Measurements from ENCODE around the gene LIMK2.
"Not testable (repeated sequence)": the region's sequence is repeated elsewhere in the genome, so short reads cannot be mapped to it uniquely, and the experiment has no call there.

Gene LIMK2

DNA sequence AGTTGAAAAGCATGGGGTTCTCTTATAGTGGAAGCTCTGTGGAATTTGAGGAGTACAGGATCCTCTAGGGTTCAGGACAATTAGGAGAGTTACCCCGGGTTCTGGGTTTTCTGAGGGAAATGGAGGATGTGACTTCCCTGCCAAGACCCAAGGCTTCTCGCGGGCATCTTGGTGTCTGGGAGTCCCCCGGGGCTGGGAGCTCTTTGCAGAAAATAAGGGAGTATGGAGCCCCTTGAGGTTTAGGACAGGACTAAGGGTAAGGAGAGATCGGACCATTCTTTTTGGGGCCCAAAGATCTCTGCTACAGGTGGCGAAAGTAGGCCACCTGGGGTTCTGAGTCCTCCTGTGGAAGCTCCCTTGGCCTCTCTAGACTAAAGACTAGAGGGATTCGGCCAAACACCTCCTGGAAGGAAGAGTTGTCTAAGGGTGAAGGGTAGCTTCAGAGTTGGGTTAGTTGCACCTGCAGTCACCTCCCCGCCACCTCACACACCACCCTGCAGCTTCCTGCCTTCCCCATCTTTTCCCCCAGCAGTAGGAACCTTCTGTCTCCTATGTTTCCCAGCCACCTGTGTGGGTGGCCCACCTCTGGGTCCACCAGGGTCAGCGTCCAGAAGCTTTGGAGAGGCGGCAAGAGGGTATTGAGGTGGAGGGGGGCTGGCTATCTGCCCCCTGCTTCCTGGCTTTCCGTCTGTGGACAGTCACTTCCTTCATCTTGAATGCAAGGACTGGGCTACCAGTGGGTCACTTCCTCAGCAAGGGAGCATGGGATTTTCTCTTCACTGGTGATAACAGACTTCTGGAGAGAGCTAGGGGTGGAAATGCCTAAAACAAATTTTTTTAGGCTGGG is 908 bp downstream of the LIMK2 start:
- DNase-seq, result no peak

DNA sequence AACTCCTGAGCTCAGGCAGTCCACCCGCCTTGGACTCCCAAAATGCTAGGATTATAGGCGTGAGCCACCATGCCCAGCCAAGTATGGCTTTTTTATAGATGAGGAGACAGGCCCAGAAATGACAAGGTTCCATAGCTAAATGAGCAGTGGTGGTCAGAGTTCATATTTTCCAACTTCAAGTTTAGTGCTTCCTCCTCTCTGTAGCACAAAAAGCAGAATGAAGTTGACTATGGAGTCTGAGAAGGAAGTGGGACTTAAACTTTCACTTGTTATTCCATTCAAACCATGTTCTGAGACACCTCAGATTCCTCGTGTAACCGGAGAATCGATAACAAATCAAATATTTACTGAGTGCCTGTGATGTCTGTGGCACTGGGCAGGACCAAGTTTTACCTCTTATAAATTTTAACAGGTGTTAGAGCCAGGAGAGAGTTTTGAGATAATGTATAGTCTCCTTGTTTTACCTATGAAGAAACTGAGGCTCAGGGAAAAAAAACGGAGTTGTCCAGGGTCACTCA is 3.0 kb downstream of the LIMK2 start:
- no peak for DNase-seq

DNA sequence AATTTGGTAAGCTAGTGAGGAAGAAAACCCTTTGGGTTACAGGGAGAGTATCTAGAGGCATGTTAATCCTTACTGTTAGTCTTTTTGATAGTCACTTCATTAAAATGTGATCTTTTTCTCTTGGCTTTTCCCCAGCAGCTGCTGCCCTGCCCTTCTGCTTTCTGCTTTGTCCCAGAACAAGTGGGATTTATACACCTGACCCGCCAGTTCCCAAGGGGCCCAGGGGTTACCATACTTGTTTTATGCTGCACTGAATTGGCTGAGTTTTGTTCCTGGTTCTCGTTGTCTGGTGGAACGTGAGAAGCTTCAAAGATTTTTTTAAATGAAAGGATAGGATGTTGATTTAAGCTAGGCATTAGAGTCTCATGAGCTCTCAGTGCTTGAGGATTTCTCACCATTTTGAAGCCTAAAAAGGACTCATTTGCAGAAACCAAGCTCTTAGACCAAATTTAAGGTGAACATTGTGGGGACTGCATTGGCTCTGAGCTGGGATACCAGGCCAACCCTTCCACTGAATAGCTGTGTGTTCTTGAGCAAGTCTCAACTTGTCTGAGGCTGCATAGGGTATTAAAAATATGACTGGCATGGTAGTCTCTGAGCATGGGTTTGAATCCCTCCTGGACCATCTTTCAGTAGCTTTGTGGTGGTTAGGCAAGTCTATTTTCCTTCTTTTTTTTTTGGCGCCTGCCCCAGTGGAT is 6.6 kb downstream of the LIMK2 start:
- DNase-seq, result no peak

DNA sequence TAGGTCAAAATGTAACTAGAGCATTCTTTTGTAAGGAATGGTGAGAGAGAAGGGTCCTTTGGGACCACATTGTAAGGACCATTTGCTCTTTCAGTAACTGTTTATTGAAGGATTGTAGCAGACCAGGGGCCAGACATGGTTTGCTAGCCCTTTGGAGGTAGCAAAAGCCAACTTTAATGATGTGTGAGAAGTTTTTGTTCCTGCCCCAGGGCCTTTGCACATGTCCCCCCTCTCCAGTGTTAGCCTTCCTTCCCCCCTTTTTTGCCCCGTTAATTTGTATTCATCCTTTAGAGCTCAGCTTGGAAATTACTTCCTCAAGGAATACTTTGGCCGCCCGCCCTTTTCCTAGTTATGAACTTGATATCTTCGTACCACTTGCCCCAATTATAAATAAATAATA is 9.0 kb downstream of the LIMK2 start:
- no peak for DNase-seq

DNA sequence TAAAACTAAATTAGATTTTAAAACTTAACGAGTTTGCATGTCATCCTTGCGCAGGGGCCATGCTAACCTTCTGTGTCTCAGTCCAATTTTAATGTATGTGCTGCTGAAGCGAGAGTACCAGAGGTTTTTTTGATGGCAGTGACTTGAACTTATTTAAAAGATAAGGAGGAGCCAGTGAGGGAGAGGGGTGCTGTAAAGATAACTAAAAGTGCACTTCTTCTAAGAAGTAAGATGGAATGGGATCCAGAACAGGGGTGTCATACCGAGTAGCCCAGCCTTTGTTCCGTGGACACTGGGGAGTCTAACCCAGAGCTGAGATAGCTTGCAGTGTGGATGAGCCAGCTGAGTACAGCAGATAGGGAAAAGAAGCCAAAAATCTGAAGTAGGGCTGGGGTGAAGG is 10.6 kb downstream of the LIMK2 start:
- DNase-seq, result no peak

DNA sequence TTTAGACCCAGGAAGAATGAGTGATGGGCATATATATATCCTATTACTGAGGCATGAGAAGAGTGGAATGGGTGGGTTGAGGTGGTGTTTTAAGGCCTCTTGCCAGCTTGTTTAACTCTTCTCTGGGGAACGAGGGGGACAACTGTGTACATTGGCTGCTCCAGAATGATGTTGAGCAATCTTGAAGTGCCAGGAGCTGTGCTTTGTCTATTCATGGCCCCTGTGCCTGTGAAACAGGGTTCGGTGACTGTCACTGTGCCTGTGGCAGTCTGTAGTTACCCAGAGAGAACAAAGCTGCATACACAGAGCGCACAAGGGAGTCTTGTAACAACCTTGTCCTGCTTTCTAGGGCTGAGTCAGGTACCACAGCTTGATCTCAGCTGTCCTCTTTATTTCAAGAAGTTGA is 11.7 kb downstream of the LIMK2 start:
- no peak for DNase-seq

DNA sequence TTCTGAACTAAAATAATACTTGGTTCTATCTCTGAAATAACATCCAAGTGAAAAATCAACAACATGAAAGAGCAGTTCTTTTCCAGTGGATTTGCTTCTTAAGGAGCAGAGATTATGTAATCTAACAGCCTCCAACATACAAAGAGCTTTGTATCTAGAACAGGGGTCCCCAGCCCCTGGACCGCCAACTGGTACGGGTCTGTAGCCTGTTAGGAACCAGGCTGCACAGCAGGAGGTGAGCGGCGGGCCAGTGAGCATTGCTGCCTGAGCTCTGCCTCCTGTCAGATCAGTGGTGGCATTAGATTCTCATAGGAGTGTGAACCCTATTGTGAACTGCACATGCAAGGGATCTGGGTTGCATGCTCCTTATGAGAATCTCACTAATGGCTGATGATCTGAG is 12.6 kb downstream of the LIMK2 start:
- DNase-seq, result not testable (repeated sequence)

DNA sequence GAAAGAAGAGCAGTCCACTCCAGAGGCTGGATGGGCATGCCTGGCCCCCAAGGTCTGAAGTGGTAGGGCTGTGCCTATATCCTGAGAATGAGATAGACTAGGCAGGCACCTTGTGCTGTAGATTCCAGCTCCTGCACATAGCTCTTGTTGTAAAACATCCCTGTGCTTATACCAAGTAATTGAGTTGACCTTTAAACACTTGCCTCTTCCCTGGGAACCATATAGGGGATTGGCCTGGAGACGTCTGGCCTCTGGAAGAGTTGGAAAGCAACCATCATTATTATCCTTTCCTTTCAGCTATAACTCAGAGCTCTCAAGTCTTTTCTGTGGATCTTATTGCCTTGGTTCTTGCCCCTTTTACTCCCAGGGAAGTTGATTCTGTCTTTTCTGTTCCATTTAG is 15.1 kb downstream of the LIMK2 start:
- DNase-seq, result no peak

DNA sequence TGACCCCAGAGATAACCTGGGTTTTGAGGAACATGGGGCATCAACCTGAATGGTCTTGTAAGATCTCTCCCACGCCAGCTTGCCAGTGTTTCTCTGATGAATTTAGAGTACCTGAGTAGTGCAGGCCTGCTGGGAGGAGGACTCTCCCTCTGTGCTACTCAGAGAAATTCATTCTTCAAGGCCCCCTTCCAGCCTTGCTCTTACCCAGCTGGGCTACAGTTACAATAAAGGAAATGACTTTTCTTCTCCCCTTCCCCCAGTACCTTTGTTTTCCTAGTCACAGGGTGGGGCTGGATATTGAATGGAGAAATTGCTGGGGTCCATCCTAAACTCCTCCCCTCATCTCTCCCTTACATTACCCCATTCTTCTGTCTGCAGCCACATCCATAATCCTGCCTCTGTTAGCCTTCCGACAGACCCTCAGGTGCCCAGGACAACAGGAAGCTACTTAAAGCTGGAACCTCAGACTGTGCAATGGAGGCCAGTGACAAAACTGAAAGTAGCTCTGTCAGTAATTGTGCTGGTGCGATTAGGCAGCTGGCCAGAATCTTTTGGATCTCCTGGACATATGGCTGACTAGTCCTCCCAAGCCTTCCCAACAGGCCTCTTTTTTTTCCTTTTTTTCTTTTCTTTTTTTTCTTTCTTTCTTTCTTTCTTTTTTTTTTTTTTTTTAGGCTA is 17.4 kb downstream of the LIMK2 start:
- DNase-seq, result no peak

DNA sequence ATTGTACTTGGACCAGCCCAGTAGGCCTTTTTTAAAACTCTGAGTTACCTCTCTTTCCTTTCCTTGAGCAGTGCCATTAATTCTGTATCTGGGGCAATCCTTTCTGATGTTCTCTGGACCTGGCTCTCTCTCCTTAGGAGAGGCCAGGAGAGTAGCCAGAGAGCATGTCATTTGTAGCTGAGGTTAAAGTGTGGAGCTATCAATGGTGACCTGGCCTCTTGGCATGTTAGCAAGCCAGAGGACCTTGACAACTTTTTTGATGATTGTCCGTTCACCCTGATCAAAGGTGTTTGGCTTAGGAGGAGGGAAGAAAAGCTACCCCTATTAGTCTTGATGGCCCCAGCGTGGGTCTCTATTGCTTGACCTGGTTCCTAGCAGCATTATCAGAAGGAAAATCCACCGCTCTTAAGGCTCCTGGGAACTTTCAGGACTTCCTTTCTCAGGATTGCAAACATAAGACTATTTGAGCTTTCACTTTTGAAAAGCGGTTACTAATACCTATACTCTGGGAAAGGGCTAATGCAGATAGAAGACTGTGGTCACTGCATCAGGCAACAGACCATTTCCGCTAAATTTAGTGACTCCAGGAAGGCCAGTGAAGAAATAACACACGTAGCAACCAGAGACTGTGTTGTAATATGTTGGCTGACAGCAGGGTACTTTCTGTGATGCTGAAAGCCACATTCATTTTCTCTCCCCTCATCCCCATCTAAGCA is 18.2 kb downstream of the LIMK2 start:
- DNase-seq, result no peak

DNA sequence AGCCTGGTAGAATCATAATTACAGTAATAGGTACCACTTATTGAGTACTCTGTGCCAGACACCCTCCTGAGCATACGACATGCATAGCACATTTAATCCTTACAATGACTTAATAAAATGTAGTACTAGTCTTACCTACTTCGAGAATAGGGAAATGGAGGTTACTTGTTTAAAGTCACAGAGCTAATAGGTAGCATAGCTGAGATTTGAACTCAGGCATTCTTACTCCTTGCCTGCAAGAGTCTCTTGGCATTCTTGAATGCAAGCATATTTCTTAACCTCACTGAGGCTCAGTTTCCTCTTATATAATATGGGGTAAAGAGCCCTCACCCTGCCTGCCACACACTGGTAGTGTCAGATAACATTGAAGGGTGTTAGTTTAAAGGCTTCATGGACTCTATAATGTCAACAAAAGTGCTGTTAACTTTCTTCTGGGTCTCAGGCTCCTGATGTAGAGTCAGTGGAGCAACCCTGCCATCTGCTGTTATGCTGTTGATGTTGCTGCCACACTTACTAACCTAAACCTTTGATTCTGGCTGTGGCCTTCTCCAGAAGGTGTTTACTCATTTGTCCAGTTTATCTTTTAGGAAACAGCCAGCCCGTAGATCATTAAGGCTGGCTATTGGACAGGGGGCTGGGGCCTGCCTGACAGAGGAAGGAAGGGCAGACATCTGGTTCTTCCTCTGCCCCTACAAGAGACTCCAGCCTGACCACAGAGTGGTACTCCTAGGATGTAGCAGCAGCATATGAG is 18.9 kb downstream of the LIMK2 start:
- DNase-seq, result no peak

DNA sequence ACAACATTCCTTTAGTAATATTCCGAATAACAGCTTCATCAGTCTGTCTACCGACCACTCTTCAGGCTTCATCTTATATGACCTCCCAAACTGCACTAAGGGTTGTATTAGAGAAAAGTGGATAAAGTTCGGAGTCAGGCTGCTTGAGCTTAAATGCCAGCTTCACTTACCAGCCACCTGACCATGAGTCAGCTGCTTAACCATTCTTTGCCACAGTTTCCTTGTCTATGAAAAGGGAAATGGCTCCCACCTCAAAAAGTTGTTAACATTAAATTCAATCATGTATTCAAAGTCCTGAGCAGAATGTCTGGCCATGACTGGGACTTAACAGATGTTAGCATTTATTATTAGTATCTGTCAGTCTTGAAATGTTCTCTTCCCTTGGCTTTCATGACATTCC is 20.9 kb downstream of the LIMK2 start:
- no peak for DNase-seq

DNA sequence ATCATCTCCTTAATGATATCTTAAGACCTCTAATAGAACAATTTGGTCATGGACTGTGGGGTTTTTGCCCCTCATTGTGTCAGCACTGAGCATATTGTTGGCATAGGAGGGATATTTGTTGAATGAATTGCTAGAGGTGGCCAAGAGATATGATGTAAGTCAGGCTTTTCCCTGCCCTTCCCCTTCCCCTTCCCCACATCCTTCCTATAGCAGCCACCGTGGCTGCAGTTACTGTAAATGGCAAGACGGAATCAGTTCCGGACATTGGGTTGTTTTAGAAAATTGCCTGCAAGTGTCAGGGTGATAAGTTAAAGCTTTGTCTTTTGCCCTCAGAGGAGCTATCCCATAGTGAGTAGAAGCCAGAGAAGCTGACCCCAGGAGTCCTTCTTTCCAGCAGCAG is 23.0 kb downstream of the LIMK2 start:
- no peak for DNase-seq

DNA sequence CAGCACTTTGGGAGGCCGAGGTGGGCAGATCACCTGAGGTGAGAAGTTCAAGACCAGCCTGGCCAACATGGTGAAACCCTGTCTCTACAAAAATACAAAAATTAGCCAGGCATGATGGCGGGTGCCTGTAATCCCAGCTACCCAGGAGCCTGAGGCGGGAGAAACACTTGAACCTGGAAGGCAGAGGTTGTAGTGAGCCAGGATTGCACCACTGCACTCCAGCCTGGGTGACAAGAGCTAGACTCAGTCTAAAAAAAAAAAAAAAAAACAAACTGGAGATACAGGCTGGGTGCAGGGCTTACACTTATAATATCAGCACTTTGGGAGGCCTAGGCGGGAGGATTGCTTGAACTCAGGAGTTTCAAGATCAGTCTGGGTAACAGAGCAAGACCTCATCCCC is 23.9 kb downstream of the LIMK2 start:
- DNase-seq, result not testable (repeated sequence)

DNA sequence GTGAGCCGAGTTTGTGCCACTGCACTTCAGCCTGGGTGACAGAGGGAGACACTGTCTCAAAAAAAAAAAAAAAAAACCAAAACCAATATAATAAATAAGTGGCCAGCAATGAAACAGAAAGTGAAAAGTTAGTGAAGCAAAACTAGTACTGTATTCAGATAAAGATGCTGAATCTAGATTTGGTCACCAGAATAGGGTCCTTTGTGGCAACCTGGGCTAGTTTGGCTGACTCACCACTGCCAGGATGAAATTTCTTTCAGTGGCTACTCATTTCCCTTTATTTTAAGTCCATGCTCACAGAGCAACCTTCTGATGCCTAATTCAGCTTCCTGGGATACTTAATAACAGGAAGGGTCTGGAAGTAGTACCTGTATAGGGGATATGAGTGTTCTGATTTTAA is 26.0 kb downstream of the LIMK2 start:
- DNase-seq, result no peak

DNA sequence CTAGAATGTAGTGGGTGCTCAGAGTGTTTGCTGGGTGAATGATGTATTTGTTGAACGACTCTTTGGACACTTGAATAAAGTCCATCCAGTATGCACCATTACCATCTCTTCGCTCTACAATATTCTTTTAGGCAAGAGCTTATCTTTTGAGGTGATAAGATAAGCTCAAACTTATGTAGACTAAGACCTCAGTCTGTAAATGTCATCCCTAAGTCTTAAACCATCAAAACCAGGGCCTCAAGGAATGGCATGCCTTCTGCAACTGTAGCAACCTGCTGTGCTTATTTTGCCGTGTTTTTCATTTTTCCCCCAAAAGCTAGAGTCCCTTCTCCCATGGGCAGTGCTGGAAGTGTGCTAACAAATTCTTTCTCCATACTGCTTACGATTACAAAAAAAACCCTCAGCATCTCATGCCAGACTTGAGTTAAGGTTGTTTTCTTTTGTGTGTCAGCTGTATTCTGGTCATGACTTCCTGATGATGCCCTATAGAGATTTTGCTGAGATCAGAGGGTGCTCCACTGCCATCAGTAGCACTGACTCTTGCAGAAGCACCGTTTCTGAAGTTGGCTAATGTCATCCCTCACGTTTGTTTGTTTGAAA is 27.8 kb downstream of the LIMK2 start:
- DNase-seq, result no peak

DNA sequence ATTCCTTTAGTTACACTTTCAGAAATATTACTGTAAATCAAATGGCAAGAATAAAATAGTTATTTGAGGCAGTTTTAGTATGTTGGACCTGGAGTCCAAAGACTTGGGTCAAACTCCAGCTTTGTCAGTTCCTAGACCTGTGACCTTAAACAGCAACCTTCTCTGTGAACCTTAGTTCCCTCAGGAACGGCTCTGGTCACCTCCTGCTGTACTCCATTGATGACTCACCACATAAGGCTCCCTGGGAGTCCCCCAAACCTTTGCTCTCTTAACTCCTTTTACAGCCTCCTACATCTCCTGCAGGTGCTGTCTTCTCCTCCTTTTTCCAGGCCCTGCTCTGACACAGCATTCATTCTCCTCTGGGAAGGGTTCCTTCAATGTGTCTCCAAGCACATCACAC is 29.1 kb downstream of the LIMK2 start:
- DNase-seq, result no peak

DNA sequence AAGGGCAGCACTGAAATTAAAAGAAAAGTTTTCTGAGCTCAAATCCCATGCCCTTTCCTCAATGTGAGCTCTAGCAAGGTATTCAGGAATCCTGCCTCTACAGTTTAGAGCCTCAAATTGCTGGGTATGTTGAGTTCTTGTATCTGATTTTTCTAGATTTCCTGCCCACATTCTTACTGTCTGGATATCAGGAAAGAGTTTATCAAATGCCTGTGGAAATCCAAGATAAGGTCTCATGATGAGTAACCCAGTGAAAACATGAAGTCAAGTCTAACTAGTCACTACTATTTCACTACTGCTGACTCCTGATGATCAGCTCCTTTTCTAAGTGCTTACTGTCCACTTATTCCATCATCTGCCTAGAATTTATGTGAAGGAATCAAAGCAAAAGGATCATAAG is 29.8 kb downstream of the LIMK2 start:
- DNase-seq, result no peak

DNA sequence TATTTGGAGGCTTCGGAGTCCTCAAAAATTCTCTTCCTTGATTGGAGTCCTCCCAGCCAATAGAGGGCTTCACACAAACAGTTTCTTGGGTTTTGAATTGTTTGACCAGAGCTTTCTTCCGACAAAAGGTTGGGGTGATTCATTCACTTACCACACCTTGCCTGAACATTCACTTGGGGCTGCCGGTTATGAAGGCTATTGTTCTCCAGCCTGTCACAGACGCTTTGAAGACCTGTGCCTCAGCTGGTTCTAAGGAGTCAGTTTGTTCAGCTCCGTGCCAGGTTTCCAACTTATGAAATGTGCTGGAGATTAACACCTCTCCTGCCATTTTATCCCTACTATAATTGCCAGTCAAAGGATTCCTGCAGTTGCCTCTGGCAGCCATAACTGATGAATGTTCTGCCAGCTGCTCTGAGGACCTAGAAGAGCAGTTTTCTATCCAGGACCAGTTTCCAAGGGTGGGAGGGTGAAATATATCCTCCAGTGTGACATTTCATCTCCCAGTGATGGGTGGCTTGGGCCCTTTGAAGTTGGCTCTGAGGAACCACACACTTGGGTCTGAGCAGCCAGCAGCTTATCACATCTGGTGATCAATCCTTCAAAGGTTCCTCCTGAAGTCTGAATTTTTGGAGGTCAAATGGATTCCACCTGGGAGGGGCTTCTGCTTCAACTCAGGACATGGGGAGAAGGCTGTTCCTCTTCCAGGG is 31.4 kb downstream of the LIMK2 start:
- DNase-seq, result no peak

DNA sequence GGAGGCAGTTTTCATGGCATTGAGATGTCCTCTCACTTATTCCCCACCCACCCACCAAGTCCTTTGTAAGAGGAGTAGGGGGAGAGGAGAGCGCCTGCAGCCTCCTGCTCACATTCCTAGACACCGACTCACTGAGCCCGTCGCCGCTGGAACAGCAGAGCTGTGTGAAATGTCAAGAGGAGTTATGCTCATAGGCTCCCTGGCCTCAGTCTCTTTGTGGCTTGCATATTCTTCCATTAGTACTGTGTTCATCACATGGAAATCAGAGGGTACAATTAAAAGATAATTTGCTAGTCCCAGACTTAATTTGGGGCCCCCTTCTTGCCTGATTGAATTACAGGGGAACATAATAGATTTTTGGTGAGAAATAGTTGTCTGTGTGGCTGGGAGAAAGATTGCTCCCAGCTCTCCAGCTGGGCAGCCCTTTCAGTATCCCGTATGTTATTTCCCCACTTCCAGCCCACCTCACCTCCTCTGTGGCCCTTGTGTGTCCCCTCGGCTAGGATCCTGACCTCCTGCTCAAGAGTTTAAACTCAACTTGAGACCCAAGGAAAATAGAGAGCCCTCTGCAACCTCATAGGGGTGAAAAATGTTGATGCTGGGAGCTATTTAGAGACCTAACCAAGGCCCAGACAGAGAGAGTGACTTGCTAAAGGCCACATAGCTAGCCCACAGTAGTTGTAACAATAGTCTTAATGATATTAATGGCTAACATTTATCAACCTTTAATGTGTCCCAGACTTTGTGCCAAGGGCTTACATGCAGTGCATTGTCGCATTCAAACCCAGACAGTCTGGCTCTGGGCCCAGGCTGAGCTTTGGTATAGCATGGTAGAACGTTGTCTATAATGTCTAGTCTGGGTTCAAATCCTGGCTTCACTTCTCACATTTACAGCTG is 32.2 kb downstream of the LIMK2 start:
- no peak for DNase-seq
